H9 (cell line): Measurements from ENCODE around the gene ABCG1. TPM values are rescaled to one million over a fixed set of nuclear protein-coding genes. Genes with fewer than 3 reads are reported as not detected.

Source experiments
- DNase-seq: peaks from one replicate; pipeline ENCODE4 v3.0.0-alpha.2; 2017
- H2AFZ ChIP-seq: one replicate; pipeline ENCODE4 v1.6.1; 2013; ENCODE audit warnings: mild to moderate bottlenecking, low read length, control low read depth, moderate library complexity
- H2AK5ac ChIP-seq: 2 replicates; pipeline ENCODE4 v1.6.1; 2013; ENCODE audit warnings: low read length, control low read depth, mixed read lengths; ENCODE audit not compliant: insufficient read length
- H2BK120ac ChIP-seq: one replicate; pipeline ENCODE4 v1.6.1; 2013; ENCODE audit warnings: low read depth, mild to moderate bottlenecking, low read length, control low read depth, inconsistent platforms; ENCODE audit not compliant: poor library complexity, severe bottlenecking
- H2BK12ac ChIP-seq: 2 replicates; pipeline ENCODE4 v1.6.1; 2013; ENCODE audit warnings: low read length, control low read depth, mixed read lengths, low read depth; ENCODE audit not compliant: insufficient read length
- H2BK15ac ChIP-seq: 2 replicates; pipeline ENCODE4 v1.6.1; 2013; ENCODE audit warnings: low read depth, low read length, control low read depth
- H2BK20ac ChIP-seq: one replicate; pipeline ENCODE4 v1.6.1; 2013; ENCODE audit warnings: low read depth, mild to moderate bottlenecking, low read length, control low read depth, inconsistent platforms; ENCODE audit not compliant: poor library complexity, severe bottlenecking
- H2BK5ac ChIP-seq: 2 replicates; pipeline ENCODE4 v1.6.1; 2013; ENCODE audit warnings: low read length, control low read depth, mixed read lengths; ENCODE audit not compliant: insufficient read length
- H3K14ac ChIP-seq: 2 replicates; pipeline ENCODE4 v1.6.1; 2013; ENCODE audit warnings: low read length, control low read depth; ENCODE audit not compliant: insufficient read depth
- H3K18ac ChIP-seq: 2 replicates; pipeline ENCODE4 v1.6.1; 2013; ENCODE audit warnings: low read depth, mild to moderate bottlenecking, mixed read lengths, low read length, control low read depth; ENCODE audit not compliant: insufficient read length
- H3K23ac ChIP-seq: 2 replicates; pipeline ENCODE4 v1.6.1; 2013; ENCODE audit warnings: low read length, control low read depth, mixed read lengths, low read depth; ENCODE audit not compliant: insufficient read length
- H3K23me2 ChIP-seq: 2 replicates; pipeline ENCODE4 v1.6.1; 2013; ENCODE audit warnings: low read depth, mild to moderate bottlenecking, mixed read lengths, low read length, control low read depth; ENCODE audit not compliant: insufficient read length, poor library complexity, severe bottlenecking
- H3K27ac ChIP-seq: 2 replicates; pipeline ENCODE4 v1.5.1; 2013; ENCODE audit warnings: low read length, control low read depth, mixed read lengths, low read depth; ENCODE audit not compliant: insufficient read length
- H3K27me3 ChIP-seq: 2 replicates; pipeline ENCODE4 v1.6.1; 2013; ENCODE audit warnings: low read length, control low read depth, inconsistent platforms; ENCODE audit not compliant: insufficient read depth
- H3K4ac ChIP-seq: 2 replicates; pipeline ENCODE4 v1.6.1; 2013; ENCODE audit warnings: low read depth, mild to moderate bottlenecking, control low read depth, inconsistent platforms, low read length, moderate library complexity
- H3K4me1 ChIP-seq: 2 replicates; pipeline ENCODE4 v1.6.1; 2013; ENCODE audit warnings: low read length, control low read depth, inconsistent platforms; ENCODE audit not compliant: insufficient read depth
- H3K4me2 ChIP-seq: 2 replicates; pipeline ENCODE4 v1.6.1; 2013; ENCODE audit warnings: low read length, control low read depth, mixed read lengths; ENCODE audit not compliant: insufficient read length, insufficient read depth
- H3K56ac ChIP-seq: 2 replicates; pipeline ENCODE4 v1.6.1; 2013; ENCODE audit warnings: low read depth, mild to moderate bottlenecking, mixed read lengths, low read length, control low read depth; ENCODE audit not compliant: insufficient read length
- H3K79me1 ChIP-seq: 2 replicates; pipeline ENCODE4 v1.6.1; 2013; ENCODE audit warnings: low read depth, mild to moderate bottlenecking, moderate library complexity, low read length, control low read depth, inconsistent platforms; ENCODE audit not compliant: insufficient read depth, poor library complexity, severe bottlenecking
- H3K79me2 ChIP-seq: 2 replicates; pipeline ENCODE4 v1.6.1; 2013; ENCODE audit warnings: low read length, control low read depth, inconsistent platforms; ENCODE audit not compliant: insufficient read depth
- H3K9ac ChIP-seq: 2 replicates; pipeline ENCODE4 v1.6.1; 2013; ENCODE audit warnings: low read length, control low read depth, mixed read lengths; ENCODE audit not compliant: insufficient read length; ENCODE audit errors: extremely low read depth
- H3K9me3 ChIP-seq: one replicate; pipeline ENCODE4 v1.6.1; 2013; ENCODE audit warnings: low read depth, low read length, inconsistent platforms; ENCODE audit not compliant: control insufficient read depth
- H3T11ph ChIP-seq: one replicate; pipeline ENCODE4 v1.6.1; 2013; ENCODE audit warnings: mild to moderate bottlenecking, low read length, control low read depth, inconsistent platforms
- H4K20me1 ChIP-seq: one replicate; pipeline ENCODE4 v1.6.1; 2013; ENCODE audit not compliant: control insufficient read depth, insufficient read length, insufficient read depth
- H4K5ac ChIP-seq: 2 replicates; pipeline ENCODE4 v1.6.1; 2013; ENCODE audit warnings: low read depth, mild to moderate bottlenecking, mixed read lengths, low read length, control low read depth; ENCODE audit not compliant: insufficient read length
- H4K8ac ChIP-seq: replicated peaks from 2 replicates; pipeline ENCODE4 v1.6.1; 2013; ENCODE audit warnings: low read length, control low read depth, mixed read lengths, low read depth; ENCODE audit not compliant: insufficient read length
- H4K91ac ChIP-seq: 2 replicates; pipeline ENCODE4 v1.6.1; 2013; ENCODE audit warnings: low read depth, mild to moderate bottlenecking, moderate library complexity, mixed read lengths, low read length, control low read depth; ENCODE audit not compliant: insufficient read length
- H3K27ac Mint-ChIP-seq, 3 experiments: 2 replicates in 2 of 3; 3 replicates in 1 of 3; pipeline ENCODE4 v1.8.0; 2020 to 2021; ENCODE audit warnings: mixed read lengths in 3 of 3, mild to moderate bottlenecking in 1 of 3, moderate library complexity in 1 of 3
- H3K27me3 Mint-ChIP-seq: 2 replicates; pipeline ENCODE4 v1.8.0; 2021; ENCODE audit warnings: low read depth, mild to moderate bottlenecking, moderate library complexity, mixed read lengths
- H3K36me3 Mint-ChIP-seq, 3 experiments: 2 replicates in 2 of 3; 3 replicates in 1 of 3; pipeline ENCODE4 v1.8.0; 2020 to 2021; ENCODE audit warnings: low read depth in 3 of 3, mixed read lengths in 3 of 3; ENCODE audit not compliant: insufficient read depth in 1 of 3
- H3K4me1 Mint-ChIP-seq, 2 experiments: 2 replicates each; pipeline ENCODE4 v1.8.0; 2020; ENCODE audit warnings: mixed read lengths in 2 of 2
- H3K4me3 Mint-ChIP-seq, 2 experiments: 2 replicates in 1 of 2; 3 replicates in 1 of 2; pipeline ENCODE4 v1.8.0; 2020 to 2021; ENCODE audit warnings: mild to moderate bottlenecking in 2 of 2, mixed read lengths in 2 of 2, moderate library complexity in 1 of 2
- H3K9me3 Mint-ChIP-seq, 2 experiments: 2 replicates in 1 of 2; 3 replicates in 1 of 2; pipeline ENCODE4 v1.8.0; 2020; ENCODE audit warnings: mild to moderate bottlenecking in 2 of 2, mixed read lengths in 2 of 2, moderate library complexity in 1 of 2
- CTCF ChIP-seq: fragments of 200-600 bp; sonication (generic); conservative IDR thresholded peaks from 3 replicates; pipeline ENCODE4 v1.8.0; 2021; ENCODE audit warnings: antibody characterized with exemption, mild to moderate bottlenecking
- WGBS: extraction: QIAGEN DNeasy Blood & Tissue Kit; methylation state at CpG from one replicate; pipeline ENCODE4 v1.1.7; 2013; ENCODE audit warnings: missing lambda C conversion rate, low lambda C conversion rate, mixed read lengths; ENCODE audit not compliant: insufficient read length; ENCODE audit errors: extremely low coverage; 5-methylcytosine and 5-hydroxymethylcytosine counted together
- total RNA-seq: library from RNA; stranded (reverse); gene quantifications from 2 replicates; pipeline ENCODE4 v1.2.1, GENCODE V29; 2021

The ABCG1 gene
- total RNA-seq, 1 experiment from 2014 or later, result 0.83 TPM

- no peak for TF ChIP-seq CTCF
- Mint-ChIP-seq H3K36me3 (no peaks in the 10 kb centered on the region), H3K27ac (peak overlapping the region in 1 of 3 experiments; percentile 1; a peak in 1 of 7 replicates), H3K4me3 (no peak overlapping the region), H3K9me3 (no peaks in the 10 kb centered on the region), H3K4me1 (peaks cover 33 to 42% of the 10 kb centered on the region in 2 experiments), H3K27me3 (peaks cover 64% of the 10 kb centered on the region)
- H2BK20ac ChIP-seq, result no peak overlapping the region
- H3K23me2 ChIP-seq, result no peaks in the 10 kb centered on the region
- no peak overlapping the region for H2AK5ac ChIP-seq
- no peak overlapping the region for H3K4me2 ChIP-seq
- H3T11ph ChIP-seq, result no peak overlapping the region
- no peak overlapping the region for H3K27ac ChIP-seq
- no peak overlapping the region for H3K56ac ChIP-seq
- no peak overlapping the region for H2BK5ac ChIP-seq
- H3K4ac ChIP-seq, result no peak overlapping the region
- H2BK15ac ChIP-seq, result no peak overlapping the region
- no peaks in the 10 kb centered on the region for H4K20me1 ChIP-seq
- no peak overlapping the region for H3K14ac ChIP-seq
- no peaks in the 10 kb centered on the region for H3K9me3 ChIP-seq
- H3K79me2 ChIP-seq, result no peaks in the 10 kb centered on the region
- H3K23ac ChIP-seq, result no peak overlapping the region
- no peak overlapping the region for H4K5ac ChIP-seq
- WGBS, result no CpG with 5 or more reads among the region's 5 CpGs
- no peak for DNase-seq
- H3K27me3 ChIP-seq, result peaks cover 8% of the 10 kb centered on the region; the same call in 1 of the 2 replicates
- no peak overlapping the region for H2BK12ac ChIP-seq
- no peak overlapping the region for H4K91ac ChIP-seq
- H3K4me1 ChIP-seq, result no peaks in the 10 kb centered on the region; the same call in 1 of the 2 replicates
- no peak overlapping the region for H4K8ac ChIP-seq
- H3K18ac ChIP-seq, result no peak overlapping the region
- no peak overlapping the region for H2AFZ ChIP-seq
- H2BK120ac ChIP-seq, result no peak overlapping the region
- no peaks in the 10 kb centered on the region for H3K79me1 ChIP-seq
- H3K9ac ChIP-seq, result no peak overlapping the region
These were observed 18.2 kb downstream of the ABCG1 start for GRCh38 chr21:42237161-42237560.
